Measurements from ENCODE around the gene P2RY14.

P2RY14 gene

GRCh38 chr3:151278230-151278629 lies at the start of gene P2RY14:
Gene P2RY14, minus strand, starts transcription at chr3:151278542. Its CDS starts 64,226 bp downstream, at chr3:151214316.
- DNase-seq (ENCODE audit: low spot score) = peak; percentile 77

DNA sequence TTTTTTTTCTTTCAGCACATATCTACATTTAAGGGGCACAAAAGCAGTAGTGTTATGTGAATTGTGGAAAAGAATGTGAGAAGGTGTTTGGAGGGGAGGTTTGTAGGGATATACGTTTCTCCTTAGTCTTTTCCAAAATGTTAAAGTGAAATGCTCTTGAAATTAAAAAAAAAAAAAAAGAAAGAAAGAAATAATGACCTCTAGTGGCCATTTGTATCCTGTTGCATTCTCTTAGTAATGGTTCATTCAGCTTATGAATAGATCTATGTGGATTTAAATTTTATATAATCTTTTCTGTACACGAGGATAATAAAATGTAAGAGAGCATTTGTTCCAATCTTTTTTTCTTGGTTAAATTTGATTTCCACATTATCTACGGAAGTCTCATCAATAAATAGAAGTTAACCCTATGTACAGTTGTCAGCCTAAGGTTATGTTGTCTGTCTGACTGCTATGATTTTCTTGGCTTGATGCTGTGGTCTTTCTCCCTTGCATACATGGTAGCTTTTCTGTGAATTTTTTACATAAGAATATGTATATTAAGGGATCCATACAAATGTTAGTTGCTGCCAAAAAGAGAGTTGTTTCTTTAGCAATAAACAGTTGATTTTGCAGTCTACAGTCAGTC lies 49.3 kb upstream of the P2RY14 start:
- peak; percentile 45 for DNase-seq (ENCODE audit: low spot score)

GRCh38 chr3:151322511-151322910 lies 44.2 kb upstream of the P2RY14 start:
- no peak for DNase-seq (ENCODE audit: low spot score)

DNA sequence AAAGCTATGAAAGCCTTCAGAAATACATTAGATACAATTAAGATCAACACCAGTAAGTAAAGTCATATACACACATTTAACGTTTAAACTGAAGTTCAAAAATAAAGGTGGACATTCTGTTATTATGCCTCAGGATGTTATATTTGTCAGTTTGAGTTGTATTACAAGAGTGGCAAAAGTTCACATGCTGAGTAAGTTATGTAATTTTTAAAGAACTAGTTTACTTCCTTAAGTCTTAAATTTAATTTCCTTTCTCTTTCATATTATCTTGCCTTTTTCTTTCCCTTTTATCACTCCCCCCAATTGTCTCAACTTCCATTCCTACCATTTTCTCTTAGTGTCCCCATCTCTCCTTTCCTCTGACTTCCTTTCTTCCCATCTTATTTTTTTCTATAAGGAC lies 43.2 kb upstream of the P2RY14 start:
- DNase-seq (ENCODE audit: low spot score) = no peak

- no peak for DNase-seq (ENCODE audit: low spot score)
Measured at GRCh38 chr3:151320131-151320530, 41.8 kb upstream of the P2RY14 start.

DNA sequence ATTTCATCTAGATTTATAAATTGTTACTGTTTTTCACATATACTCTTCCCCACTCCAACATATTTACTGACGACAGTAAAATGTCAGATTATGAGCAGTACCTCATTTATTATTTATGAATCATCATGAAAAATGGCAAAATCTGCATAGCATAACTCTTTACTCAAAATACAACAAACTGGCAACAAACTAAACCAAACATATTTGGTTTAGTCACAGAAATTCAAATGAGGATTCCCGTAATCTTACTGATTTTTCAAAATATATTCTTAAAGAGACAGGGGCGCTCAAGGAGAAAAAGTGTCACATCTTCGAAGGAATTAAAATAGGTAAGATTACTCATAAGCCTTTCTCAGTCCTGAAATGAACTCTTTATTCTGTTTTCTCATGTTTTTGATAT lies 41.3 kb upstream of the P2RY14 start:
- DNase-seq (ENCODE audit: low spot score) = no peak

- no peak for DNase-seq (ENCODE audit: low spot score)
Measured at GRCh38 chr3:151318991-151319390, 40.6 kb upstream of the P2RY14 start.

DNA sequence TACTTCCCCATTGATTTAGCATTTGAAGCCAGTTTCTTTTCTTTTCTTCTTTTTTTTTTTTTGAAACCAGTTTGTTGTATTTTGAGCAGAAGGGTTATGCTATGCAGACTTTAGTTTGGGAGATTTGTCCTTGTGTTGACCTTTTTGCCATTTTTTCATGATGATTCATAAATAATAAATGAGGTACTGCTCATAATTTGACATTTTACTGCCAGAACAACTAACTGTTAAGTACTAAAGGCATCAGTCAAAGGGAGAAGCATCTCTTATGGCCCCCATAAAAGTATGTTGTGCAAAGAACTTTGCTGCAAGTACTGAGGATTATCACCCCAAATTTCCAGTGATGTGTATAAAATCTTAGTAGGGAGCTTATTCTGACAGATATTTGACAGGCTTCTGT lies 40.0 kb upstream of the P2RY14 start:
- no peak for DNase-seq (ENCODE audit: low spot score)

- no peak for DNase-seq (ENCODE audit: low spot score)
Measured at GRCh38 chr3:151316267-151316991, 38.1 kb upstream of the P2RY14 start, which contains the start of gene GPR87. Gene GPR87, minus strand, starts transcription at chr3:151316820. Its CDS starts 16,720 bp downstream, at chr3:151300100.

- no peak for DNase-seq (ENCODE audit: low spot score)
Measured at GRCh38 chr3:151315846-151316245, 37.5 kb upstream of the P2RY14 start.

DNA sequence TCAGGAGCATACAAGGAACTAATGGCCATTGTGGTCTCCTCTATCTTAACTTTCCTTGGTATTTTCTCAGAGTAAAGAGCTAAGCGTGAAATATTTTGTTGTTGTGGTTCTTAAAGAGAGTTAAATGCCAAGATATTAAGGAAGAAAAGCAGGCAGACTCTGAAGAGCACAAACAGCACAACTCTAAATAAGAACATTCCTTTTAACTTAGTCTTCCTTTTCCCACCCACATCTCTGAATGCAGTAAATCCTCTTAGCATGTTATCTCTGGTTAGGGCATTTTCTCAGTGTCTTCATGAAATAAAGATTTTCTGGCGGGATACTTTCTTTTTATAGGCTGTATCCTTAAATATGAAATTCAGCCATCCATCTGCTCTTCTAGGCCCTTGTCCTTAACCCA lies 36.8 kb upstream of the P2RY14 start:
- no peak for DNase-seq (ENCODE audit: low spot score)

DNA sequence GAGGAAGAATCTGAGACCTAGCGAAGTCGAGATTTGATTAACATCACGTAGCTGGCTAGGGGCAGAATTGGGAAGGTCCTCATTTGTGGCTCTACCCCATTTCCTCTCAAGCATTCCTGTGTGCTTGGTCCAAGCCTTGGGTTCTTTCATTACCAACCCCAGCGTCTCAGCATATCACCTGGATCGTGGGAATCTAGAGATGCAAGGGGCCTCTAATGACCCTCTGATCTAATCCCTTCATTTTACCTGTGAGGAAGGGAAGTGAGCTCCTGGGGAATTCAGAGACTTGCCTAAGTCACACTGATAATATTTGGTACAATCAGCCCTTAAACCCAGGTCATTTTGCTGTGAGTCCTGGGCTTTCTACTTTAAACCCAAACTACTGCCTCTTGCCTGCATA lies 36.3 kb upstream of the P2RY14 start:
- no peak for DNase-seq (ENCODE audit: low spot score)

GRCh38 chr3:151314137-151314536 lies 35.8 kb upstream of the P2RY14 start:
- no peak for DNase-seq (ENCODE audit: low spot score)

GRCh38 chr3:151312972-151313371 lies 34.6 kb upstream of the P2RY14 start:
- DNase-seq (ENCODE audit: low spot score) = no peak

DNA sequence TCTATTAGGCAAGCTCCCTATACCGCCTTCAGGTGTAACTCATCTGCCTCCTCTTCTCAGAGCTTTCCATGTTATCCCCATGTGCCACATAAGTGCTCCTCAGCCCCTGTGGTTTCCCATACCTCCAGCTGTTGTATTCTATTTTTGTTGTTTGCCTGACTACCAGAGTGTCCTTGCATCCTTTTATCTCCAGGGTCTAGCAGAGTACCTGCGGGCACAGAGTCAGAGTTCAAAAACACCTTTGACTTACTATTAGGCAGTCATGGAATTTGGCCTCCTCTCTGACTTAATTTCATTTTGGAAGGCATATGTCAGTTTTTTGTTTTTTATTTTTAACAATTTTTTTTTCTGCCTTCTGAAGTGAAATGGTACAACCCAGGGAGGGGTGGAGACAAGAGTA lies 31.2 kb upstream of the P2RY14 start:
- no peak for DNase-seq (ENCODE audit: low spot score)

DNA sequence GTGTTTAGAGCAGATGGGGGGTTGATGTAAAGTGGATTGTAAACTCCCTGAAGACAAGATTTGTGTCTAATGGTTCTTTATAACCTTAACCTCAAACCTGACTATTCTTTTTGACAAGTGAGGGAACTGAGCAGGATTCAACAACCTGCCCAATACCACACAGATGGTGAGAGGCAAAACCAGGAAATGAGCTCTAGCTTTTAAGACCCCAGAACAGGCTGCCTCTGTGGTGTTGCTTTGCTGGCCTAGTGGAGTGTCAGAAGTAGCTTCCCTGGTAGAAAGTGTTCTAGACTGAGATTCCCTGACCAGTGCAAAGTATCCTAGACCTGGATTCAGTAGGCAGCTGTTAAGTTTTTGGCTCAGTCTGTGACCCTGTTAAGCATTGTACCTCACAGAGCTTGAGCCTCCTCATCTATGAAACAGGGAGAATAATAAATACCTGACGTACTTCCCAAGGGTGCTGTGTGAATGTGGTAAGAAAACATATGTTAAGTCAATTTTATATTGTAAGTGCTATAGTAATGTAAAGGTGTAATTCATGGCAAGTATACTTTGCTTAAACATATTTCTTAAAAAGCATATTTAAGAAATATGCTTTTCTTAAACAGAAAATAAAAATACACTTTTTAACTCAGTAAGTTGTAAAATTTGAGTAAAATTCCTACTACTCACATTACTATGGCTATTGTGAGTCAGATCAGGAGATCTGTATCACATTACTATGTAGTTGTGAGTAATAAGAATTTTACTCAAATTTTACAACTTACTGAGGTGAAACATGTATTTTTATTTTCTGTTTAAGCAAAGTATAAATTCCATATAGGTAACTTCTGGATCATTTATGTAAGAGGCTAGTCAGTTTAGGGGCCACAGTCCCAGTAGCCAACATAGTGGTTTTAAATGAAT lies 29.5 kb upstream of the P2RY14 start:
- no peak for DNase-seq (ENCODE audit: low spot score)

- DNase-seq (ENCODE audit: low spot score) = no peak
Measured at GRCh38 chr3:151307131-151307530, 28.8 kb upstream of the P2RY14 start.

GRCh38 chr3:151306168-151306810 lies 27.9 kb upstream of the P2RY14 start:
- DNase-seq (ENCODE audit: low spot score) = no peak

- no peak for DNase-seq (ENCODE audit: low spot score)
Measured at GRCh38 chr3:151305775-151306151, 27.4 kb upstream of the P2RY14 start.

GRCh38 chr3:151305060-151305774 lies 26.9 kb upstream of the P2RY14 start:
- no peak for DNase-seq (ENCODE audit: low spot score)

DNA sequence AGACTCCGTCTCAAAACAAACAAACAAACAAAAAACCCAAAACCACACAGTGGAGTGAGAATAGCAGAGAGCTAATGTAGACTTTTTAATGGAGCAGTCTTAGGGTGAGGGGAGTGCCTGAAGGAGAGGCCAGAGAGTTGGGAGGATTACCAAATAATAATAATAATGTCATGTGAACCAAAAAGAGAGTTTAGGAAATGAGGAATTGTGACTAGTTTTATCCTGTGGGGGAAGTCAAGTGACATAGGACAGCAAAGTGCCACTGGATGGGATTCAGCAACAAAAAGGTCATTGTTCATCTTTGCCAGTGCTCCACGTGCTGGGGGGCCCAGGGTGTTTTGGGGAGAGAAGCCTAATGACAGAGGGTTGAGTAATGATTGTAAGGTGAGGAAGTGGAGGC lies 25.4 kb upstream of the P2RY14 start:
- no peak for DNase-seq (ENCODE audit: low spot score)

DNA sequence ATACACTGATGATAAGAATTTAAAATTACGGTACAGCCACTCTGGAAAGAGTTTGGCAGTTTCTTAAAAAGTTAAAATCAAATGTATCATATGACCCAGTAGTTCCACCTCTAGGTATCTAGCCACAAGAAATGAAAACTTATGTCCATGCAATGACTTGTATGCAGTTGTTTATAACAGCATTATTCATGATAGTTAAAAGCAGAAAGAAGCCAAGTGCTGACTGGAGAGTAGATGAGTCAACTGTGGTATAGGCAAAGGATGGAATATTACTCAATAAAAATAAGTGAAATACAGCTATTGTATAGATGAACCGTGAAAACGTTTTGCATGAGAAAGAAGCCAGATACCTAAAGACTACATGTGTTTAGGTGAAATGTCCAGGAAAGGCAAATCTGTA lies 23.4 kb upstream of the P2RY14 start:
- no peak for DNase-seq (ENCODE audit: low spot score)
